ENCODE measurements around the gene SLN. TPM values are rescaled to one million over a fixed set of nuclear protein-coding genes. Genes with fewer than 3 reads are reported as not detected.

Gene SLN
- total and polyA plus RNA-seq, 9 donors: 0.60 to 5.1 TPM; not detected in 7

GRCh38 chr11:107731941-107732688 lies 20.3 kb upstream of the SLN start:
- no peaks in the 10 kb centered on the region for H3K36me3 ChIP-seq
- no peak for DNase-seq
- H3K4me3 ChIP-seq: no peak overlapping the region
- no peaks in the 10 kb centered on the region for H3K9me3 ChIP-seq
- H3K27ac ChIP-seq: no peak overlapping the region
- no peaks in the 10 kb centered on the region for H3K4me1 ChIP-seq (ENCODE audit: insufficient read depth)
- no peaks in the 10 kb centered on the region for H3K27me3 ChIP-seq
- intact Hi-C loops (cut with DNase I): loop anchor here in 1 of 4 donors (2.0 kb wide), 1 partner anchor 35 kb away; no protein-coding TSS in a partner anchor
- 57 to 61% (median 57%) methylated on average over 12 of the region's 12 CpGs for WGBS, 3 donors
- TF ChIP-seq POLR2A (IDR thresholded peaks at IDR 0.05) (no peak), CTCF (IDR thresholded peaks at IDR 0.05) (no peak), EP300 (IDR thresholded peaks at IDR 0.05) (no peak)

GRCh38 chr11:107722662-107723061 lies 10.8 kb upstream of the SLN start:
- Histone ChIP-seq H3K36me3 (no peaks in the 10 kb centered on the region), H3K4me1 (ENCODE audit: insufficient read depth) (no peaks in the 10 kb centered on the region), H3K4me3 (no peak overlapping the region), H3K27me3 (peaks cover 4% of the 10 kb centered on the region), H3K27ac (no peak overlapping the region), H3K9me3 (no peaks in the 10 kb centered on the region)
- DNase-seq: no peak
- TF ChIP-seq EP300 (IDR thresholded peaks at IDR 0.05) (no peak), POLR2A (IDR thresholded peaks at IDR 0.05) (no peak), CTCF (IDR thresholded peaks at IDR 0.05) (no peak)
- intact Hi-C loops (cut with DNase I): no loop called here

- Histone ChIP-seq H3K9me3 (no peaks in the 10 kb centered on the region), H3K4me1 (ENCODE audit: insufficient read depth) (no peaks in the 10 kb centered on the region), H3K4me3 (no peak overlapping the region), H3K27me3 (no peaks in the 10 kb centered on the region), H3K27ac (no peak overlapping the region), H3K36me3 (no peaks in the 10 kb centered on the region)
- WGBS, 3 donors: 89 to 93% (median 91%) methylated on average over 2 of the region's 2 CpGs
- intact Hi-C loops (cut with DNase I): no loop called here
- TF ChIP-seq EP300 (IDR thresholded peaks at IDR 0.05) (no peak), POLR2A (IDR thresholded peaks at IDR 0.05) (no peak), CTCF (IDR thresholded peaks at IDR 0.05) (no peak)
- DNase-seq: no peak
Observed at GRCh38 chr11:107721207-107721606, 9.4 kb upstream of the SLN start.

- Histone ChIP-seq H3K4me3 (no peak overlapping the region), H3K36me3 (no peaks in the 10 kb centered on the region), H3K27ac (no peak overlapping the region), H3K27me3 (no peaks in the 10 kb centered on the region), H3K9me3 (no peaks in the 10 kb centered on the region), H3K4me1 (ENCODE audit: insufficient read depth) (no peaks in the 10 kb centered on the region)
- WGBS, 3 donors: 12 to 16% (median 14%) methylated on average over 2 of the region's 2 CpGs
- intact Hi-C loops (cut with DNase I): no loop called here
- no peak for DNase-seq
- no peak for TF ChIP-seq CTCF (IDR thresholded peaks at IDR 0.05)
- TF ChIP-seq POLR2A (IDR thresholded peaks at IDR 0.05): no peak
- no peak for TF ChIP-seq EP300 (IDR thresholded peaks at IDR 0.05)
Observed at GRCh38 chr11:107720303-107720774, 8.5 kb upstream of the SLN start.

Data from ovary (tissue), 9 donors.